Measurements from ENCODE around the gene GPBAR1.
"Not testable (repeated sequence)": the region's sequence is repeated elsewhere in the genome, so short reads cannot be mapped to it uniquely, and the experiment has no call there.

Gene GPBAR1

GRCh38 chr2:218310853-218311540, 50.2 kb downstream of the GPBAR1 start:
- DNase-seq (ENCODE audit: low read depth), result no peak

GRCh38 chr2:218311541-218312266, 50.9 kb downstream of the GPBAR1 start:
- not testable (repeated sequence) for DNase-seq (ENCODE audit: low read depth)

GRCh38 chr2:218312267-218312756, 51.5 kb downstream of the GPBAR1 start:
- no peak for DNase-seq (ENCODE audit: low read depth)

- no peak for DNase-seq (ENCODE audit: low read depth)
These were observed 52.5 kb downstream of the GPBAR1 start for GRCh38 chr2:218313356-218313755.

Data from activated T-helper 1 cell treated with Interleukin-2 at 50 U/mL for 16 hours (primary cell).